Neural cell (in vitro differentiated cells): ENCODE results near the gene TMEM106A.

Source experiments
- EZH2 ChIP-seq: fragments of 200-600, 300-800 bp; shearing (Covaris generic), sonication (generic); IDR thresholded peaks from 2 replicates; pipeline ENCODE4 v1.6.1; 2014; ENCODE audit warnings: antibody characterized with exemption, low read length, borderline replicate concordance, mild to moderate bottlenecking; ENCODE audit not compliant: insufficient read depth, poor library complexity, severe bottlenecking
- TF ChIP-seq, protein P1 (sequence below): fragments of 450-650 bp; IDR thresholded peaks from 2 replicates; pipeline ENCODE4 v1.5.1; 2014; ENCODE audit warnings: antibody characterized with exemption, mild to moderate bottlenecking, moderate library complexity; ENCODE audit not compliant: poor library complexity, severe bottlenecking

DNA sequence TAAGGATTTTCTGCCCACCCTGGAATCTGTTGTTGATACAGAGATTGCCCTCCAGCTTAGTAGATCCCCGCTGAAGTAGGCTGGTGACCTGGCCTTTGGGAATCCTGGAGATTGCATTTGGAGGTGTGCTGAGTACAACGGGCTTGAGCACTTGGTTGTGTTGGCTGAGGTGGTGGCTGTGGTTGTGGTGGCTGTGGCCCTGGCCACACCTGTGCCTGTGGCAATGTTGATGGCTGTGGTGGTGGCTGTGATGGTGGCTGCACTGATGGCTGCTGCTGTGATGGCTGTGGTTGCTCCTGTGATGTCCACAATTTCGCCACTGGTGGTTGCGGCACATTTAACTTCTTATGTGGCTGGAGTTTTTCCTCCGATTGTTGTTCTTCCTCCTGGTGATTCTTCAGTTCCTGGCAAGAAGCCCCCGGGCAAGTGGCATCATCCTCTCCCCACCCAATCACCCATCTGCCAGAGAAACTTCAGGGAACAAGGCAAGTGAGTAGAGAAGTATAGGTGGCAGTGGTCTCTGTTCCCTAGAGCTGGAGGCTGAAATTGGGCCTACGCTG, 12.6 kb downstream of the TMEM106A start:
- TF ChIP-seq, protein P1, sequence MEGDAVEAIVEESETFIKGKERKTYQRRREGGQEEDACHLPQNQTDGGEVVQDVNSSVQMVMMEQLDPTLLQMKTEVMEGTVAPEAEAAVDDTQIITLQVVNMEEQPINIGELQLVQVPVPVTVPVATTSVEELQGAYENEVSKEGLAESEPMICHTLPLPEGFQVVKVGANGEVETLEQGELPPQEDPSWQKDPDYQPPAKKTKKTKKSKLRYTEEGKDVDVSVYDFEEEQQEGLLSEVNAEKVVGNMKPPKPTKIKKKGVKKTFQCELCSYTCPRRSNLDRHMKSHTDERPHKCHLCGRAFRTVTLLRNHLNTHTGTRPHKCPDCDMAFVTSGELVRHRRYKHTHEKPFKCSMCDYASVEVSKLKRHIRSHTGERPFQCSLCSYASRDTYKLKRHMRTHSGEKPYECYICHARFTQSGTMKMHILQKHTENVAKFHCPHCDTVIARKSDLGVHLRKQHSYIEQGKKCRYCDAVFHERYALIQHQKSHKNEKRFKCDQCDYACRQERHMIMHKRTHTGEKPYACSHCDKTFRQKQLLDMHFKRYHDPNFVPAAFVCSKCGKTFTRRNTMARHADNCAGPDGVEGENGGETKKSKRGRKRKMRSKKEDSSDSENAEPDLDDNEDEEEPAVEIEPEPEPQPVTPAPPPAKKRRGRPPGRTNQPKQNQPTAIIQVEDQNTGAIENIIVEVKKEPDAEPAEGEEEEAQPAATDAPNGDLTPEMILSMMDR, result no peak
- no peak for TF ChIP-seq EZH2
